Naive thymus-derived CD4-positive, alpha-beta T cell (primary cell): ENCODE results near the gene NDUFA6. TPM values are rescaled to one million over a fixed set of nuclear protein-coding genes. Genes with fewer than 3 reads are reported as not detected.

Experiments used
- ATAC-seq: fragments of 150-1000 bp; cut with Tn5 transposase; 2 replicates; pipeline ENCODE4 v1.10.0; 2021; ENCODE audit warnings: mild to moderate bottlenecking, moderate library complexity
- CTCF ChIA-PET: fragments of 350-600 bp; sonication (Branson Sonifier 250); formaldehyde crosslinking; loops from one replicate; lab custom pipeline; 2021; ENCODE audit warnings: antibody characterized with exemption; lab: Charles Lee
- POLR2A ChIA-PET: fragments of 350-600 bp; sonication (Branson Sonifier 250); formaldehyde crosslinking; loops from one replicate; lab custom pipeline; 2021; ENCODE audit warnings: antibody characterized with exemption, inconsistent platforms; lab: Charles Lee
- DNase-seq, 9 donors: peaks; one replicate each; pipeline versions ENCODE4 v3.0.0 to v3.0.0-alpha.2; 2020 to 2022; ENCODE audit warnings: mixed read lengths in 1 of 9
- H3K27ac ChIP-seq: one replicate; pipeline ENCODE4 v1.7.0; 2013; ENCODE audit warnings: mild to moderate bottlenecking, low read depth, low read length, moderate library complexity
- H3K27me3 ChIP-seq, 2 donors: one replicate each; pipeline ENCODE4 v1.7.0; 2013; ENCODE audit warnings: low read length in 2 of 2, mild to moderate bottlenecking in 2 of 2, moderate library complexity in 2 of 2; ENCODE audit not compliant: control insufficient read depth in 2 of 2, insufficient read depth in 2 of 2
- H3K36me3 ChIP-seq, 3 experiments: 1 replicate in 2 of 3; 2 replicates in 1 of 3; pipeline ENCODE4 v1.7.0; 2013; ENCODE audit warnings: low read length in 3 of 3, mild to moderate bottlenecking in 3 of 3, moderate library complexity in 1 of 3; ENCODE audit not compliant: insufficient read depth in 3 of 3, control insufficient read depth in 2 of 3
- H3K4me1 ChIP-seq, 2 donors: one replicate each; pipeline ENCODE4 v1.7.0; 2013; ENCODE audit warnings: low read length in 2 of 2, mild to moderate bottlenecking in 2 of 2, moderate library complexity in 1 of 2; ENCODE audit not compliant: control insufficient read depth in 2 of 2, insufficient read depth in 2 of 2
- H3K4me3 ChIP-seq: 2 replicates; pipeline ENCODE4 v1.7.0; 2013; ENCODE audit warnings: mild to moderate bottlenecking, low read length
- H3K9me3 ChIP-seq, 3 experiments: 1 replicate in 2 of 3; 2 replicates in 1 of 3; pipeline ENCODE4 v1.7.0; 2013; ENCODE audit warnings: low read length in 3 of 3; ENCODE audit not compliant: control insufficient read depth in 2 of 3
- H3K27ac Mint-ChIP-seq, 9 donors: one replicate each; pipeline ENCODE4 v1.8.0; 2020 to 2022; ENCODE audit warnings: mixed read lengths in 9 of 9, mild to moderate bottlenecking in 8 of 9, moderate library complexity in 5 of 9, inconsistent platforms in 2 of 9
- H3K27me3 Mint-ChIP-seq, 5 donors: one replicate each; pipeline ENCODE4 v1.8.0; 2021 to 2022; ENCODE audit warnings: mixed read lengths in 5 of 5, mild to moderate bottlenecking in 1 of 5
- H3K36me3 Mint-ChIP-seq, 5 donors: one replicate each; pipeline ENCODE4 v1.8.0; 2020 to 2022; ENCODE audit warnings: mixed read lengths in 5 of 5, mild to moderate bottlenecking in 3 of 5, inconsistent platforms in 1 of 5
- H3K4me1 Mint-ChIP-seq, 7 donors: one replicate each; pipeline ENCODE4 v1.8.0; 2020 to 2022; ENCODE audit warnings: mixed read lengths in 7 of 7, mild to moderate bottlenecking in 3 of 7, inconsistent platforms in 1 of 7
- H3K4me3 Mint-ChIP-seq, 10 donors: one replicate each; pipeline ENCODE4 v1.8.0; 2020 to 2022; ENCODE audit warnings: mild to moderate bottlenecking in 10 of 10, mixed read lengths in 10 of 10, moderate library complexity in 6 of 10, inconsistent platforms in 2 of 10
- H3K9me3 Mint-ChIP-seq, 11 donors: one replicate each; pipeline ENCODE4 v1.8.0; 2020 to 2022; ENCODE audit warnings: mixed read lengths in 11 of 11, mild to moderate bottlenecking in 4 of 11, inconsistent platforms in 1 of 11, moderate library complexity in 1 of 11
- intact Hi-C, 2 donors: fragments of 100-400 bp; cut with micrococcal nuclease; formaldehyde crosslinking; loops; one replicate each; pipeline ENCODE4 v1.15.1; 2023
- polyA plus RNA-seq, 2 donors: library from polyadenylated mRNA; unstranded; fragments of 300-500 nt; fragmentation: Illumina TruSeq; gene quantifications; one replicate each; pipeline ENCODE4 v1.2.3, GENCODE V29; 2021
- total RNA-seq, 6 experiments: library from RNA in 5 of 6; stranded (reverse) in 5 of 6; gene quantifications; 1 replicate in 5 of 6; 2 replicates in 1 of 6; pipeline ENCODE4 v1.2.3 and lab custom pipeline; 2021 to 2026

The NDUFA6 gene
- total and polyA plus RNA-seq, 7 experiments from 2014 or later, result 35.0 to 123 (median 43.1) TPM

GRCh38 chr22:42091455-42091782 is 847 bp upstream of the NDUFA6 start:
- DNase-seq (no peak), ATAC-seq (no peak)
- H3K4me1 ChIP-seq, result peaks cover 15 to 22% of the 10 kb centered on the region in 2 donors
- Mint-ChIP-seq H3K27ac (peak overlapping the region; percentile 92 to 100 (median 99)), H3K4me1 (peaks cover 14 to 50% (median 33%) of the 10 kb centered on the region in 7 donors), H3K9me3 (peaks cover 0 to 5% (median 0%) of the 10 kb centered on the region in 11 donors), H3K4me3 (peak overlapping the region; percentile 94 to 99 (median 98)), H3K27me3 (no peaks in the 10 kb centered on the region), H3K36me3 (peaks cover 0 to 26% (median 14%) of the 10 kb centered on the region in 5 donors)
- no peaks in the 10 kb centered on the region for H3K27me3 ChIP-seq
- peaks cover 0 to 13% (median 5%) of the 10 kb centered on the region in 3 experiments for H3K36me3 ChIP-seq
- peak overlapping the region; percentile 96 for H3K4me3 ChIP-seq
- peak overlapping the region; percentile 96 for H3K27ac ChIP-seq
- no peaks in the 10 kb centered on the region for H3K9me3 ChIP-seq
- CTCF ChIA-PET, result interaction anchor here (0.6 to 2.9 kb wide), 19 partner anchors 9 to 353 kb away, joined by 3 to 19 read pairs (median 4); partner anchors contain the start of genes NAGA and SMIM45
- POLR2A ChIA-PET, result interaction anchor here (0.6 to 6.7 kb wide), 16 partner anchors 12 to 394 kb away, joined by 3 to 136 read pairs (median 3); partner anchors contain the start of genes NAGA, PHETA2 and SMDT1
- intact Hi-C loops, result loop anchor here (1.0 to 5.0 kb wide), 12 partner anchors 29 to 1455 kb away; partner anchors contain the start of genes MRTFA (in 1 of the 2), POLDIP3 (in 1 of the 2) and RRP7A (in 1 of the 2)

- ATAC-seq (no peak), DNase-seq (no peak)
- H3K4me3 ChIP-seq, result no peak overlapping the region
- intact Hi-C loops, result loop anchor here in 1 of 2 donors (10.0 kb wide), 1 partner anchor 769 kb away; the partner anchor contains the start of gene ARFGAP3
- H3K36me3 ChIP-seq, result peaks cover 10 to 50% (median 29%) of the 10 kb centered on the region in 3 experiments
- ChIA-PET CTCF (interaction anchor here (0.9 kb wide), 1 partner anchor 358 kb away, joined by 3 read pairs; no protein-coding TSS in a partner anchor), POLR2A (interaction anchor here (1.4 kb wide), 1 partner anchor 10 kb away, joined by 4 read pairs; no protein-coding TSS in a partner anchor)
- H3K9me3 Mint-ChIP-seq, result peaks cover 0 to 5% (median 0%) of the 10 kb centered on the region in 11 donors
- peak overlapping the region in 1 of 9 donors; percentile 62 for H3K27ac Mint-ChIP-seq
- peak overlapping the region in 1 of 10 donors; percentile 17 for H3K4me3 Mint-ChIP-seq
- H3K4me1 Mint-ChIP-seq, result peaks cover 14 to 57% (median 34%) of the 10 kb centered on the region in 7 donors
- no peaks in the 10 kb centered on the region for H3K27me3 ChIP-seq
- no peaks in the 10 kb centered on the region for H3K27me3 Mint-ChIP-seq
- peaks cover 11 to 13% of the 10 kb centered on the region in 2 donors for H3K4me1 ChIP-seq
- H3K9me3 ChIP-seq, result no peaks in the 10 kb centered on the region
- peaks cover 0 to 50% (median 32%) of the 10 kb centered on the region in 5 donors for H3K36me3 Mint-ChIP-seq
- no peak overlapping the region for H3K27ac ChIP-seq
Measured at GRCh38 chr22:42086051-42086450, 4.5 kb downstream of the NDUFA6 start.

GRCh38 chr22:42084874-42085273 is 5.7 kb downstream of the NDUFA6 start:
- Histone ChIP-seq H3K36me3 (peaks cover 10 to 46% (median 29%) of the 10 kb centered on the region in 3 experiments), H3K27me3 (no peaks in the 10 kb centered on the region), H3K4me1 (peaks cover 11 to 18% of the 10 kb centered on the region in 2 donors), H3K4me3 (no peak overlapping the region), H3K9me3 (no peaks in the 10 kb centered on the region), H3K27ac (no peak overlapping the region)
- Mint-ChIP-seq H3K27ac (peak overlapping the region in 3 of 9 donors; percentile 5 to 46 (median 22)), H3K27me3 (no peaks in the 10 kb centered on the region), H3K36me3 (peaks cover 0 to 45% (median 29%) of the 10 kb centered on the region in 5 donors), H3K9me3 (peaks cover 0 to under 1% (median 0%) of the 10 kb centered on the region in 11 donors), H3K4me1 (peaks cover 16 to 60% (median 41%) of the 10 kb centered on the region in 7 donors), H3K4me3 (no peak overlapping the region)
- ATAC-seq (no peak), DNase-seq (no peak)
- ChIA-PET POLR2A (interaction anchor here (0.5 to 1.5 kb wide), 3 partner anchors 10 to 292 kb away, joined by 3 to 6 read pairs (median 4); no protein-coding TSS in a partner anchor), CTCF (interaction anchor here (0.6 to 0.9 kb wide), 2 partner anchors 359 to 1080 kb away, joined by 3 read pairs; no protein-coding TSS in a partner anchor)
- intact Hi-C loops, result loop anchor here in 1 of 2 donors (10.0 kb wide), 1 partner anchor 770 kb away; the partner anchor contains the start of gene ARFGAP3

GRCh38 chr22:42083119-42083518 is 7.5 kb downstream of the NDUFA6 start:
- H3K27ac Mint-ChIP-seq, result peak overlapping the region in 2 of 9 donors; percentile 16 to 48
- peaks cover 10 to 16% of the 10 kb centered on the region in 2 donors for H3K4me1 ChIP-seq
- H3K9me3 ChIP-seq, result no peaks in the 10 kb centered on the region
- ChIA-PET CTCF (interaction anchor here (0.9 kb wide), 1 partner anchor 10 kb away, joined by 3 read pairs; no protein-coding TSS in a partner anchor), POLR2A (interaction anchor here (1.4 to 1.5 kb wide), 2 partner anchors 13 to 186 kb away, joined by 4 read pairs; no protein-coding TSS in a partner anchor)
- H3K36me3 Mint-ChIP-seq, result peaks cover 0 to 36% (median 21%) of the 10 kb centered on the region in 5 donors
- peak overlapping the region in 1 of 10 donors; percentile 12 for H3K4me3 Mint-ChIP-seq
- peaks cover 8 to 54% (median 39%) of the 10 kb centered on the region in 7 donors for H3K4me1 Mint-ChIP-seq
- peak overlapping the region; percentile 8 for H3K27ac ChIP-seq
- H3K27me3 ChIP-seq, result no peaks in the 10 kb centered on the region
- no peak overlapping the region for H3K4me3 ChIP-seq
- intact Hi-C loops, result loop anchor here in 1 of 2 donors (10.0 kb wide), 1 partner anchor 772 kb away; the partner anchor contains the start of gene ARFGAP3
- peaks cover 10 to 51% (median 29%) of the 10 kb centered on the region in 3 experiments for H3K36me3 ChIP-seq
- H3K27me3 Mint-ChIP-seq, result no peaks in the 10 kb centered on the region
- ATAC-seq, result no peak
- DNase-seq, result no peak
- H3K9me3 Mint-ChIP-seq, result no peaks in the 10 kb centered on the region

GRCh38 chr22:42080287-42080686 is 10.3 kb downstream of the NDUFA6 start:
- intact Hi-C loops, result loop anchor here (1.0 to 10.0 kb wide), 2 partner anchors 82 to 775 kb away; partner anchors contain the start of genes ARFGAP3 (in 1 of the 2) and WBP2NL (in 1 of the 2)

More at GRCh38 chr22:42080287-42080686, 10.3 kb downstream of the NDUFA6 start:
- peak overlapping the region; percentile 94 to 99 (median 96) for H3K4me3 Mint-ChIP-seq
- no peaks in the 10 kb centered on the region for H3K9me3 Mint-ChIP-seq
- Histone ChIP-seq H3K27me3 (no peaks in the 10 kb centered on the region), H3K36me3 (peaks cover 3 to 32% (median 13%) of the 10 kb centered on the region in 3 experiments), H3K27ac (peak overlapping the region; percentile 97), H3K4me3 (peak overlapping the region; percentile 98), H3K4me1 (peaks cover 10 to 16% of the 10 kb centered on the region in 2 donors), H3K9me3 (no peaks in the 10 kb centered on the region)
- peak overlapping the region; percentile 96 to 99 (median 99) for H3K27ac Mint-ChIP-seq
- H3K36me3 Mint-ChIP-seq, result peaks cover 0 to 24% (median 10%) of the 10 kb centered on the region in 5 donors
- CTCF ChIA-PET, result interaction anchor here (0.5 to 1.8 kb wide), 4 partner anchors 9 to 794 kb away, joined by 3 to 6 read pairs (median 4); no protein-coding TSS in a partner anchor
- H3K27me3 Mint-ChIP-seq, result no peaks in the 10 kb centered on the region
- no peak for ATAC-seq
- DNase-seq, result no peak
- POLR2A ChIA-PET, result interaction anchor here (0.6 to 5.0 kb wide), 27 partner anchors 10 to 698 kb away, joined by 3 to 136 read pairs (median 4); partner anchors contain the start of genes CCDC134, NAGA, NDUFA6 and POLDIP3
- peaks cover 6 to 45% (median 36%) of the 10 kb centered on the region in 7 donors for H3K4me1 Mint-ChIP-seq
